HG03520 (cell line): ENCODE measurements around the gene GET4.
"Not testable (repeated sequence)": the region's sequence is repeated elsewhere in the genome, so short reads cannot be mapped to it uniquely, and the experiment has no call there.

Experiments used
- ATAC-seq: cut with Tn5 transposase; IDR thresholded peaks from one replicate; pipeline ENCODE4 v1.9.1; 2021; ENCODE audit warnings: mild to moderate bottlenecking, moderate library complexity; ENCODE audit not compliant: unreplicated experiment

Gene GET4

DNA sequence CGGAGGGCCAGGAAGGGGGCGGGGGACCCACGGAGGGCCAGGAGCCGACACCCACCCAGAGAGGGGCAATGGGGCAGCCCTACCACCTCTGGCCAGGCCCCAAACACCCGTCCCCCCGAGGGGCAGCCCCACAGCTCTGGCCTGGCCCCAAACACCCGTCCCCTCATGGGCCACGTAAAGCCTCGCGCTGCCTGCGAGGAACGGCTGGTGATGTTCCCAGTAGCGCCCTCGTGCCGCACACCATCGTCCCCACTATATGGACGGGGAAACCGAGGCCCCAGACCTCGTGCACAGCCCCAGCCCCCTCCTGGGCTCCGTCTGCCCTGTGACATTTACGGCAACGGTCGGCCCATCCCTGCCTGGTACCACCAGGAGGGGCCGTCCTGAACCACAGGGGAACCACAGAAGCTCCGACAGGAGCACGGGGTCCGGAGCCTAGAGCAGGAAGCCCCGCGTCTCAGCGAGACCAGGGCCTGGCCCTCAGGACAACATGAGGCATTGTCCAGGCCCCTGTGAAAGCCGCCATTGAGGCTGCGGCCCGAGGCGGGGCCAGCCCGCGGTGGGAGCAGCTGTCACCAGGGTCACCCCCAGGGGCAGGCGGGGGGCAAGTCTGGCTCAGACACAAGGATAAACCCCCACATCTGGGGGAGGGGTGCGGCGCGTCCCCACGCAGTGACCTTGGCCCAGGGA is 35.6 kb downstream of the GET4 start:
- no peak for ATAC-seq

DNA sequence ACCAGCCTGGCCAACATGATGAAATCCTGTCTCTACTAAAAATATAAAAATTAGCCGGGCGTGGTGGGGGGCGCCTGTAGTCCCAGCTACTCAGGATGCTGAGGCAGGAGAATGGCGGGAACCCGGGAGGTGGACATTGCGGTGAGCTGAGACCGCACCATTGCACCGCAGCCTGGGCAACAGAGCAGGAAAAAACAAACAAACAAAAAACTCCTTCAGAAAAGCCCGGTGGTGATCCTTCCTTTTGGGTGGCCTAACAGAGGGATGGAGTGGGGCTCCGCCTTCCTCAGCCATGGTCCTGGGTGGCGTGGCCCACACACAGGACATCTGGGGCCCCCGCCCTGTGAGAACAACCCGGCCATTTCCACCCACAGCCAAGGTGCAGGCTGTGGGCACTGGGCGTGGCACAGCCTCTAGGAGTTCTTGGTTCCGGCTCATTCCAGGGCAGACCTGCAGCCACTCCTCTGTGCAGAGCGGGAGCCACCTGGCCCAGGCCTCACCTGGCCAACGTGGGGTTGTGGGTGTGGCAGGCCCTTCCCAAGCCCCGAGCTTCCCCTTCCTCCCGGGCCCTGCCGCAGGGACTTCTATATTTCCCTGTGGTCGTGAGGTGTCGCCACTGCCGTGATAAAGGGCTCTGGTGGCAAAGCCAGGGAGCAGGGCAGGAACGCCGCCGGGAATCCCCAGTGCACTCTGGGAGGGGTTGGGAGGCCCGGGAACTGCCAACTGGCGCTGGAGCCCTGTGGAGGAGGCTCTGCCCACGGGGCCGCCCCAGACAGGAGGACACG is 37.6 kb downstream of the GET4 start:
- no peak for ATAC-seq

DNA sequence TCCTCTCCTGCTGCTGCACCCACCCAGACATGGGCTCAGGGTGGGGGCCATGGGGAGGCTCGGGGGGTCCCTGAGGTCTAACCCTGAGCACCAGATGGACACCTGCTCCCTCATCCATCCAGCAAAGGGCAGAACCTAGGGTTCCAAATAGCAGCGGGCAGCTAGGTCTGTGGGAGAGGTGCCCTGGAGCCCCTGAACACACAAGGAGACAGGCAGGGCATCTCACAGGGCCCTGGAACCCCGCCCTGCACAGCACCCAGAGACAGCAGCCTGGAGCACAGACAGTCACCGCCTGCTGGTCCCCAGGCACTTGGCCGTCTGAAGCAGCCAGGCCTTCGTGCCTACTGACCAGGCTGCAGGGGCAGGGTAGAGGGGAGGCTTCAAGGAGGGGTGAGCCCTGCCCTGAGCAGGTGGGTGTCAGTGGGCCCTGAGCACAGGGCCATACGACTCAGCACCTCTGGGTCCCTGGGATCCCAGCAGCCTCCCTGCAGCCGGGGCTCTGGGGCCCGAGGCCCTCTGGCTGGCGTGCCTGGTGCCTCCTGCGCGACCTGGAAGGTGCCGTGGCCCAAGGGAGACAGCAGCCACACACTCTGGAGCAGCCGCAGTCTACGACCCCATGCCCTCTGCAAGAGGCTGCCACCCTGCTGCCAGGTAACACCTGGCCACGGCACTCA is 38.3 kb downstream of the GET4 start:
- ATAC-seq = no peak

DNA sequence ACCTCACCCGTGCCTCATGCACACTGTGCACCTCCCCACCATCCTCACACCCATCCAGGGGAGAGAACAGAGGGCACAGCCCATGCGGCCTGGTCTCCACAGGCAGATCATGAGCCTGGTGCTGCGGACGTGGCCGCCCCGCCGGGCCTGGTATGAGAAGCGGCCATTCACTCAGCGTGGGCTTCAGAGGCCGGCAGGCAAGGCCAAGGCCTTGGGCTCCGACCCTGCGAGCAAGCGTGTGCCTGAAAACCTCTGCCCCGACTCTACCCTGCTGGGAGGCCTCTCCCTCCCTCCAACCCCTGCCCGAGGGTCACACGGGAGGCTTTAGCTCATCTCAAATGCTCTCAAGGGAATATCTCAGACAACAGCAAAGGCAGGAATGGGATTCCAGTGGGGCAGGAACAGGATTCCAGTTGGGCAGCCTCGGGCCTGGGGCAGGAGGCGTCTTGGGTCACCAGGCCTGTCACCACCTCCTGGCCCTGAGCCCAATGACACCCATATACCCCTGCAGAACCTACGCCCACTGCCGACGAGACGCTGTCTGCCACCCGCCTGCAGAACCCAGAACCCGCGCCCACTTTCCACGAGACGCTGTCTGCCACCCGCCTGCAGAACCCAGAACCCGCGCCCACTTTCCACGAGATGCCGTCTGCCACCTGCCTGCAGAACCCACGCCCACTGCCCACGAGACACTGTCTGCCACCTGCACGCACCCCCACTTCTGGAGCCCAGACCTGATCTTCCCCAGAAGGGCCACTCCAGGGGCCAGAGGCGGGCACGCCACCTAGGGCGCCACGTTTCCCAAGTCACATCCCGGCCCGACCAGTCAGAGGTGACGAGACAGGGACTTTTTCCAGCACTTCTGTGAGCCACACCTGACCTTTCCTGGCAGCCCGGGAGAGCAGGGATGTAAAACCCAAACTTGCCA is 39.2 kb downstream of the GET4 start:
- no peak for ATAC-seq

DNA sequence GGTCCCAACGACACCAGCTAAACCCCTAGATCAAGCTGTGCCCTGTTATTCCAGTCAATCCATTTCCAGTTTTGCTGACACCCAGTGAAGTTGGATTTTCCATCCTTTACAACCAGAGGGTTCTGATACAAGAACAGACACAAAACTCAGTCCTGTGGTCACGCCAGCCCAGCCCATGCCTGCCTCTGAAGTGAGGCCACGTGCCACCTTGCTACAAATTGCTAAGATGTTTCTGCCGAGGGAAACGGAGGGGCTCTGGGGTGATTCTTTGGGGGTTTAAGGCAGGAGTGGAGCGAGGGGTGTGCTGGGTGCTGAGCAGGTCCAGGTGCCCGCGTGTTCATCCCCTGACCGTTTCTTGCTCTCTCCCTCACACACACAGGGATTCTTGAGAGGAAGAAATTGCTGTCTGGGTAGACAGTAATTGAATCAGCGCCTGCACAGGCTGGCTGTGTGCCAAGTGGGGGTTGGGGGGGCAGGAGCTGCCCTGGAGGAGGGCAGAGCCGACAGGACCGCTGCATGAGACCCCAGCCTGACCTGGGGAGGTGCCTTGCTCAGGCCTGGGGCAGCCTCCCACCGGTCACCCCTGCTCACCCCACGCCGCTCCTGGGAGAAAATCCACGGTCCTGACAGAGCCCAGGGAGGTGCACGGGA is 40.1 kb downstream of the GET4 start:
- ATAC-seq = no peak

DNA sequence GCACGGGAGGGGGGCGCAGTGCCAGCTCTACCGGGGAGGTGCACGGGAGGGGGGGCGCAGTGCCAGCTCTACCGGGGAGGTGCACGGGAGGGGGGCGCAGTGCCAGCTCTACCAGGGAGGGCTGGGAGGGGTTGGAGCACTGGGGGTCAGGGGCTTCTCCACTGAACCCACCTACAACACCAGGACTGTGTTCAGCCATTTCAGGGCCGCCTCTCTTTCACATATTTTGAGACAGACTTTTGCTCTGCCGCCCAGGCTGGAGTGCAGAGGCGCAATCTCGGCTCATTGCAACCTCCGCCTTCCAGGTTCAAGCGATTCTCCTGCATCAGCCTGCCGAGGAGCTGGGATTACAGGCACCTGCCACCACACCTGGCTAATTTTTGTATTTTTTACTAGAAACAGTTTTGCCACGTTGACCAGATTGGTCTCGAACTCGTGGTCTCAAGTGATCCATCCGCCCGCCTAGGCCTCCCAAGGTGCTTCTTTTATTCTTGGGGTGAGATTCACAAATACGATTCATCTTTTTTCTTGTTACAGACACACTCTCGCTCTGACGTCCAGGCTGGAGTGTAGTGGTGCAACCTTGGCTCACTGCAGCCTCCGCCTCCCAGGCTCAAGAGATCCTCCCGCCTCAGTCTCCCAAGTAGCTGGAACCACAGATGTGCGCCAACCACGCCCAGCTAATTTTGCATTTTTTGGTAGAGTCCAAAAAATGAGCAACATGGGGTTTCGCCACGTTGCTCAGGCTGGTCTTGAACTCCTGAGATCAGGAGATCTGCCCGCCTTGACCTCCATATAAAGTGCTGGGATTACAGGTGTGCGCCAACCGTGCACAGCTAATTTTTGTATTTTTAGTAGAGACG is 41.1 kb downstream of the GET4 start:
- no peak for ATAC-seq

DNA sequence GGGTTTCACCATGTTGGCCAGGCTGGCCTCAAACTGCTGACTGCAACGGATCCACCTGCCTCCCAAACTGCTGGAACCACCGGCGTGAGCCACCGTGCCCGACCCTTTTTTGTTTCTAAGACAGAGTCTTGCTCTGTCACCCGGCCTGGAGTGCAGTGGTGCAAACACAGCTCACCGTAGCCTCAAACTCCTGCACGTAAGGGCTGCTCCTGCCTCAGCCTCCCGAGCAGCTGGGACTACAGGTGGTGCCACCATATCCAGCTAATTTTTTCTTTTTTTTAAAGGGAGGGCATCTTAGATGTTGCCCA is 41.7 kb downstream of the GET4 start:
- ATAC-seq = no peak

DNA sequence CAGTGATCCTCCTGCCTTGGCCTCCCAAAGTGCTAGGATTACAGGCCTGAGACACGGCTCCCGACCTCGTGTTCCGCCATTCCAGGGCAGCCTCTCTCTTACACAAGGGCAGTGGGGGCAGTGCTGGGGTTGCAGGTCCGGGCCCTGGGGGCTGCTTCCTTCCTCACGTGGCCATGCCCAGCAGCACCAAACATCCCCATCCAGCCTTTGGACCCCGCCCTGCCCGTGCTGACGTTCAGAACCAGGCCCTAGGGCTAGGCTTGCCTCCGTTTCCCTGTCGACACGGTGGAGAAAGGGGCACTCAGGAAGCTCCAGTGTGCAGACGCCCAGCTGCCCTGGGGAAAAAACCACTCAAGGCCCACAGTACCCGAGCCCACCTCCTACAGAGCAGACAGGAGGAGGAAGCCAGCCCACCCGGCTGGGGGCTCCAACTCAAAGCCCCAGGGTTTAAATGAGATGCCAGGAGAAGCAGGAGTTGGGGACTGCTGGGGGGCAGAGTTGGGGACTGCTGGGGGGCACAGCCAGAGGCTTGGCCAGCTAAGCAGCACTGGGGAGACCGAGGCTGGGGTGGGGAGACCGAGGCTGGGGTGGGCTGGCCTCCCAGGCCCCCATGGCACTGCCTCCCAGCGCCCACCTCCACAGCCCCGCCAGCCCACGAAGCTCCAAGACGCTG is 42.2 kb downstream of the GET4 start:
- no peak for ATAC-seq

DNA sequence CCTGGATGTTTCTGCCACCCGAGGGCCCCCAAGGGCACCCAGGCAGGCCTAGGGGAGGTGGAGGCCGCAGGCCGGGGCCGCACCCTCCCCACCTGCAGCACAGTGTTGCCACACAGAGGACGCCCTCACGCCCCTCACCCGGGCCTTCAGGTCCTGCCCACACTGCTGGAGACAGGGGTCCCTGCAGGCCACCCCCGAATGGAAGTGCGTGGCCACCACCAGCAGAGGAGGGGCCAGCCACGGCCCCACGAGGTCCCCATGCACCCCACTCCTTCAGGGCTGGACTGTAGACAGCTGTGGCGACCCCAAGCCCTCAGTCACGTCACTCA is 42.7 kb downstream of the GET4 start:
- ATAC-seq = no peak

DNA sequence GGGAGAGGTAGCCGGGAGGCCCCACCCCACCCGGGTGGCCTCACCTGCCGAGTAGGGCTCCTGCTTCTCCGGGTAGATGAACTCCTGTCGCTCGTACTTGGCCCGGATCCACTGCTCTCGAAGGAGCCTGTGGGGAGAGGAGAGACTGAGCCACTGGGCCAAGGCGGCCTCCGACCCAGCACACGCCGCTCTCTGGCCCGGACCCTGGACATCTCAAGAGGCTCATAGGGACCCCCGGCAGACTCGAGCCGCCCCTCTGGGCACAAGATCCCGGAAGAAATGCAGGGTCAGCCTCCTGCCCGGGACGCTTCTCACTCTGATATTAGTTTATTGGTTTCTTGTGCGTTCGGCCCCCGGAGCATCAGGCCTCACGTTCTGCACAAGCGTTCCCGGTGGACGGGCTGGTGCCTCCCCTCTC is 43.6 kb downstream of the GET4 start:
- ATAC-seq = no peak

DNA sequence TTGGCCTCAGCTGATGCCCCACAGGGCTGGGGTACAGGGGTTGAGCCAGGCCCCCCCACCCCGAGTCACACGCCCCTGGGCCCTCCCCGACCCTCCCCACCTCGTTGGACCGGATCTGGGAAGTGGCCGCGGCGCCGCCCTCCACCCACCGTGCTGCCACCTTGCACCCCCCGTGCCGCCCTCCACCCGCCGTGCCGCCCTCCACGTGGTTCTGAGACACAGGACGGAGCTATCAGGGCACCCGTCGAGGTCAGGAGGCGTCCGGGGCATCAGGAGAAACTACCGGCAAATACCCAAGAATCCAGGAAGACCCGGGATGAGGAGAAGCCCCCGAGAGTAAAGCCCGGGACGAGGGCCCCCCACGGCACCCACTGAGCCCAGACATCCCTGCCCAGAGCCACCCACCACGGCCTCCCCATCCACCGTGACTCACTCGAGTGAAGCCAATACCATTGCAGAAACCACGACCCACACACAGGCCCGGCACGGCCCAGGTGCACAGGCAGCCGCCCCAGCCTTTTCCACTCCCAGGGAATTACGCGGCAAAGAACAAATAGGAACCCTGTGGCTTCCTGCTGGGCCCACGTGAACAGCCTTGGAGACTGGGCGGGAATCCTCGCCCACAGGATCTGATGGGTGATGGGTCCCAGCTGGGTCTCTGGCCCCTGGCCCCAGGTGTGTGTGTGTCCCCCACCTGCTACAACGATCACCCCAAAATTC is 44.2 kb downstream of the GET4 start:
- no peak for ATAC-seq

DNA sequence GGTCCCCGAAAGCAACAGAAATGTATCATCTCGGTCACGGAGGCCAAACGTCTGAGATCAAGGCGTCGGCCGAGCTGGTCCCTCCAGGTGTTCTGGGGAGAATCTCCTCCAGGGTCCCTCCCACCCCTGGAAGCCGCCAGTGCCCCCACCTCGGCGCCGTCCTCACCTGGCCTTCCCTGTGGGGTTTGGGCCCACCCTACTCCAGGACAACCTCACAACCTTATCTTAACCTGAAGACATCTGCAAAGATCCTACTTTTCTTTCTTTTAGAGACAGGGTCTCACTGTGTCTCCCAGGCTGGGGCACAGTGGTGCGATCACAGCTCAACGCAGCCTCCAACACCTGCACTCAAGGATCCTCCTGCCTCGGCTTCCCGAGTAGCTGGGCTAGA is 44.7 kb downstream of the GET4 start:
- ATAC-seq = no peak

DNA sequence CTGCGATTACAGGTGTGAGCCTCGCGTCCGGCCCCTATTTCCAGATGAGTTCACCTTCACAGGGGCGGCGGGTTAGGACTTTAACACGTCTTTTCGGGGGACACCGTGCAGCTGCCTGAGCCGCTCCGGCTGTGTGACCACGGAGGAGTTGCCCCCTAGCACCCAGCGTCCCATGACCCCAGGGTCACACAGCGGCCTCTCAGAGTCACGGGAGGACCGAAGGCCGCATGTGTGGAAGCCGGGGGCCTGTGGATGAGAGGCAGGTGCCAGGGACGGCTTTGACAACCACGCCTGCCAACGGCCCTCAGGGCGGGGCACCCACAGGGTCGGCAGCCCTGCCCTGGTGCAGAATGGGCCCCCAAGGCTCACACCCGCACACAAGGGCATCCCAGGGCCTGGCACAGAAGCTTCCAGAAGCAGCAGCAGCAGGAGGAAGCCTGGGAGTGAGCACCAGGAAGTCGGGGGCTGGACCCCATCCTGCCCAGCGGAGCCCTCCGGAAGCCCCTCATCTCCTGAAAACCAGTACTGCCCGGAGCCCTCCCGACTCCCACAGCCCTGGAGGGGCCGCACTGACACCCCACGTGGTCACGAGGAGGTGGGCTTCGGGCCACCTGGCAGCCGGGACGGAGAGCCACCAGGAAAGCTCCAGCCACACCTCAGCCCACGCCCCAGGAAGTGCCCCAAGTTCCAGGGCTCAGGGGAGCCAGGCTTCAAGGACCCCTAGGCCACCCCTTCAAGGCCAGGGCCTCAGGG is 45.4 kb downstream of the GET4 start:
- ATAC-seq = no peak

DNA sequence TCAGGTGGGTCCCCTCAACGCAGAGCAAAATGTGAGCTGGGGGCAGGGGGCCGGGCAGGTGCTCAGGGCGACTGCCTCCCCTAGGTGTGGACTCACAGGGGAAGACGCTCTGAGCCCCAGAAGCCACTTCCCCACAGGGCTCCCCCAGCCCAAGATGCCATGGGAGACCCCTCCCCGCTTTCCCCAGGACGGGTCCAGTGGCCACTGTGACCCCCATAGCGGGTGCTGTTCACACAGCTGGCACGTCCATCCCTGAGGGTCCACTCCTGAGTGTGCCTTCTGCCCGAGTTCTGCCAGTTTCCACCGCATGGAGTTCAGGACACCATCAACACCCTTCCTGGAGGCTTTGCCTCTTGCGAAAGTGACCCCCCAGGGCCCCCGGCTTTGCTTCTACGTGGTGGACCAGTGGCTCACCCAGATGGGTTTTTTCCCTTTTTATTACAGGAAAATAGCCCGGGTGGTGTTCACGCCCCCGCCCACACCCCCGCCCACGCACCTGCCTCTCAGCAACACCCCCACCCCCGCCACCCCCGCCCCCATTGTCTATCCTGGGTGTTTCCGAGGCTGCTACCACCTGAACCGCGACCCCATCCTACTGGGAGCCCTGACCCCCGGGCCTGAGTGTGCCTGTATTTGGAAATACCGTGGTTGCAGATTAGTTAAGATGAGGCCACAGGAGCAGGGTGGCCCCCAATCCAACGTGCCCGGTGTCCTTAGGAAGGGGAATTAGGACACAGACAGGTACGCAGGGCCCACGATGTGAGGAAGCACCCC is 46.2 kb downstream of the GET4 start:
- ATAC-seq = no peak

DNA sequence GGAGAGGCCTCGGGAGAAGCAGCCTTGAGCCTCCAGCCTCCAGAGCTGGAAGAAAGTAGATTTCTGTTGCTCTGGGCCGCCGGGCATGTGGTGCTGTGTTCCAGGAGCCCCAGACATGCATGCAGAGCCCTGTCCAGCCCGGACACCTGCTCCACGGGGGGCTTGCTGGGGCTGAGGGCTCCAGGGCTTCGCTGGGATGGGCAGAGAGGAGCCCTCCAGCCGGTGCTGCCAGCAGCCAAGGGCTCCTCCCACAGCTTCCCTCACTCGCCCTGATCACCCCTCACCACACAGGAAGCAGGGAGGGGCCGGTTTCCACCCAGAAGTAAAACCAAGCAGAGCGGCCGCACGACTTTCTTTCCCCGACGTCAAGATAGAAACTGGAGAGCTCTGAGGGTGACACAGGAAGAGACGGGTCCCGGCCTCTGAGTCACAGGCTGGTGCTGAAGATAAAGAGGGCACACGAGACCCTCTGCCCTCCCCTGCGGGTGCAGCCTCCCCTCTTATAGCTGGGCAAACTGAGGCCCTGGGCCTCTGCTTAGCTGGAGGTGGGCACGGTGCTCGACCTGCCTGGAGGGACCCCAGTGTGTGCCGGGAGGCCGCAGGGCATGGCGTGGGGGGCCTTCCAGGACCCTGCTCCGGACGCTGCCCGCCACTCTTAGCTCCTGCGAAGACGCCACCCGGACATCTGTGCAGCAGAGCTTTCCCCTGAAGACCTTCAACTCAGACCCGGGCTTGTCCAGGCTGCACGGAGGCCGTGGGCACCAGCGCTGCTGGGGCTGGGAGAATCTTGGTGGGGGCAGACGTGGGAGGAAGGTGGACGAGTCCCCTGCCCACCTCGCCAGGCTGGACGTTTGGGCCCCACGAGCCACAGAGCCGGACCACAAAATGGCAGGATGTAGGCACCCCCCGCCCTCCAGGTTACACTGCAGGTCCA is 47.0 kb downstream of the GET4 start:
- ATAC-seq = peak; percentile 66

DNA sequence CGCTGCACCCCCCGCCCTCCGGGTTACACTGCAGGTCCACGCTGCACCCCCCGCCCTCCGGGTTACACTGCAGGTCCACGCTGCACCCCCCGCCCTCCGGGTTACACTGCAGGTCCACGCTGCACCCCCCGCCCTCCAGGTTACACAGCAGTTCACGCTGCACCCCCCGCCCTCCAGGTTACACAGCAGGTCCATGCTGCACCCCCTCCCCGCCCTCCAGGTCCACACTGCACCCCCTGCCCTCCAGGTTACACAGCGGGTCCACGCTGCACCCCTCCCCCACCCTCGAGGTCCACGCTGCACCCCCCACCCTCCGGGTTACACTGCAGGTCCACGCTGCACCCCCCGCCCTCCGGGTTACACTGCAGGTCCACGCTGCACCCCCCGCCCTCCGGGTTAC is 47.7 kb downstream of the GET4 start:
- not testable (repeated sequence) for ATAC-seq
